ENCODE results near the gene MPZL1.

MPZL1 gene

DNA sequence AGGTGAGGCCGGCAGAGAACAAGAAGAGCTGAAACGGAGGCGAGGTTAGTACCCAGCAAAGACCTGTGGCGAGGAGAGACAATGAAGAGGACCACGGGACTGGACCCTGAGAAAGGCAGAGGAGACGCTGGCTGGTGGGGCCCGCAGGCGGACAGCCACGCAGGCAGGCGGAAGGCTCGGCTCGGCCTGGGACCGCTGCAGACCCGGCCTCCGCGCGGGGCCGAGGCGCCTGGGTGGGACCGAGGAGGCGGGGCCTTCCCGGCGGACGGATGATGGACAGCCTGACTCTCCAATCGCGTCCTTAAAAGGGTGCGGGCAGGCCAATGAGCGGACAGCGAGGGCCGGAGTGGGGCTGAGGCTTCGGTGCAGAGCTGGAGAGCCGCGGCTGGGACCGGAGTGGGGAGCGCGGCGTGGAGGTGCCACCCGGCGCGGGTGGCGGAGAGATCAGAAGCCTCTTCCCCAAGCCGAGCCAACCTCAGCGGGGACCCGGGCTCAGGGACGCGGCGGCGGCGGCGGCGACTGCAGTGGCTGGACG, at the start of gene MPZL1:
MPZL1 (plus strand) TSS at position 366 of the 535 bp plus-strand sequence. CDS start 170 bp downstream, outside the sequence.
- DNase-seq: peak; percentile 94

DNA sequence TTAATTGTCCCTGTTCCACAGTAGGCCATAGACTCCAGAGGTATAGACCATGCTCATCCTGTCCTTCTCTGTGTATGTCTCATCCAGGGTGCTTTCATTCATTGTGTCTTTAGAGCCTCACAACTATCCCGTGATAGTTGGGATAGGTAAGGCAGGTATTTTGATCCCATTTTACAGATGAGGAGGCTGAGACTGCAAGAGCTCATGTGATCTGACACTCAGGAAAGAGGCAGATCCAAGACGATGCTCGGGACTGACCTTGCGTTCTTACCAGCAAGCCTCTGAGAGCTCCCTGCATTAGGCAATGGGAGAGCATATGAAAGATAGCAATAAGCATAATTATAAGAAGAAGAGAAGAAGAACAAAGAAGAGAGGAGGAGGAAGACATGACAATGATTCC, 49.0 kb upstream of the MPZL1 start:
- H2AFZ ChIP-seq (ENCODE audit: low read depth, low read length): no peak overlapping the region
- no peak overlapping the region for H3K4me2 ChIP-seq (ENCODE audit: insufficient read depth, low read length)
- H3K27me3 ChIP-seq (ENCODE audit: insufficient read depth, low read length, poor library complexity): no peaks in the 10 kb centered on the region
- H3K4me1 ChIP-seq (ENCODE audit: insufficient read depth, low read length): no peaks in the 10 kb centered on the region
- ATAC-seq (ENCODE audit: insufficient read depth, low read depth) (no peak), DNase-seq (no peak)
- H4K20me1 ChIP-seq (ENCODE audit: insufficient read depth, low read length): peaks cover 75% of the 10 kb centered on the region
- no peaks in the 10 kb centered on the region for H3K9me3 ChIP-seq (ENCODE audit: insufficient read depth, low read length, severe bottlenecking)
- peaks cover 89% of the 10 kb centered on the region for H3K36me3 ChIP-seq (ENCODE audit: insufficient read depth, low read length)
- no peak overlapping the region for H3K9ac ChIP-seq (ENCODE audit: low read depth, low read length)
- no peak overlapping the region for H3K4me3 ChIP-seq (ENCODE audit: low read depth in 1 of 2, low read length in 2 of 2)
- H3K27ac ChIP-seq (ENCODE audit: low read length): no peak overlapping the region
- TF ChIP-seq, protein P1, sequence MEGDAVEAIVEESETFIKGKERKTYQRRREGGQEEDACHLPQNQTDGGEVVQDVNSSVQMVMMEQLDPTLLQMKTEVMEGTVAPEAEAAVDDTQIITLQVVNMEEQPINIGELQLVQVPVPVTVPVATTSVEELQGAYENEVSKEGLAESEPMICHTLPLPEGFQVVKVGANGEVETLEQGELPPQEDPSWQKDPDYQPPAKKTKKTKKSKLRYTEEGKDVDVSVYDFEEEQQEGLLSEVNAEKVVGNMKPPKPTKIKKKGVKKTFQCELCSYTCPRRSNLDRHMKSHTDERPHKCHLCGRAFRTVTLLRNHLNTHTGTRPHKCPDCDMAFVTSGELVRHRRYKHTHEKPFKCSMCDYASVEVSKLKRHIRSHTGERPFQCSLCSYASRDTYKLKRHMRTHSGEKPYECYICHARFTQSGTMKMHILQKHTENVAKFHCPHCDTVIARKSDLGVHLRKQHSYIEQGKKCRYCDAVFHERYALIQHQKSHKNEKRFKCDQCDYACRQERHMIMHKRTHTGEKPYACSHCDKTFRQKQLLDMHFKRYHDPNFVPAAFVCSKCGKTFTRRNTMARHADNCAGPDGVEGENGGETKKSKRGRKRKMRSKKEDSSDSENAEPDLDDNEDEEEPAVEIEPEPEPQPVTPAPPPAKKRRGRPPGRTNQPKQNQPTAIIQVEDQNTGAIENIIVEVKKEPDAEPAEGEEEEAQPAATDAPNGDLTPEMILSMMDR (IDR thresholded peaks at IDR 0.05; ENCODE audit: borderline replicate concordance, extremely low read depth, low read length, poor library complexity, severe bottlenecking): no peak
- TF ChIP-seq EZH2 (IDR thresholded peaks at IDR 0.05; ENCODE audit: borderline replicate concordance, low read depth, low read length, severe bottlenecking): no peak
- peaks cover 98% of the 10 kb centered on the region for H3K79me2 ChIP-seq (ENCODE audit: insufficient read depth, low read length)

More for the DNA sequence above, at the start of gene MPZL1:
- Histone ChIP-seq H3K9me3 (ENCODE audit: insufficient read depth, low read length, severe bottlenecking) (no peaks in the 10 kb centered on the region), H3K79me2 (ENCODE audit: insufficient read depth, low read length) (peaks cover 47% of the 10 kb centered on the region), H3K9ac (ENCODE audit: low read depth, low read length) (peak within 1 kb of the TSS; percentile 81), H3K4me3 (ENCODE audit: low read depth in 1 of 2, low read length in 2 of 2) (peak within 1 kb of the TSS; percentile 71 to 77), H3K27me3 (ENCODE audit: insufficient read depth, low read length, poor library complexity) (no peaks in the 10 kb centered on the region), H3K36me3 (ENCODE audit: insufficient read depth, low read length) (peaks cover 9% of the 10 kb centered on the region; the same call in 1 of the 2 replicates), H4K20me1 (ENCODE audit: insufficient read depth, low read length) (peaks cover 14% of the 10 kb centered on the region), H3K27ac (ENCODE audit: low read length) (peak within 1 kb of the TSS; percentile 68), H2AFZ (ENCODE audit: low read depth, low read length) (peak within 1 kb of the TSS; percentile 95), H3K4me2 (ENCODE audit: insufficient read depth, low read length) (peak within 1 kb of the TSS; percentile 91), H3K4me1 (ENCODE audit: insufficient read depth, low read length) (peaks cover 52% of the 10 kb centered on the region)
- ATAC-seq (ENCODE audit: insufficient read depth, low read depth): peak; percentile 96
- no peak for TF ChIP-seq EZH2 (IDR thresholded peaks at IDR 0.05; ENCODE audit: borderline replicate concordance, low read depth, low read length, severe bottlenecking)
- TF ChIP-seq, protein P1 (IDR thresholded peaks at IDR 0.05; ENCODE audit: borderline replicate concordance, extremely low read depth, low read length, poor library complexity, severe bottlenecking): no peak

DNA sequence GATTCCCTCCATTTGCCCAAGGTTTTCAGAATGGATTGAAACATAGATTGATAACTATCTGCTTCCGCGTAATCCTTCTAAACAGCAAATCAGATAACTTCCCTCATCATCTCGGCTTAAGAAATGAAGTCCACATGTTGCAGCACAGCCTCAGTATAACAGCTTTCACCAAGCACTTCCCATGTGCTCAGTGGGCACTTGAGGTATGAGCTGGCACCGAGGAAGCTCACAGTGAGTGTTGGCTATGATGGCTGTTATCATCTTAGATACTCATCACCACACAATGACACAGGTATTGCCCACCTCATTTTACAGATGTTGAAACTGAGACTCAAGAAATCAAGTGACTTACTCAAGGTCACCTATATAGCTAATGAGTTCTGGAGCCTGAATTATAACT, 48.5 kb upstream of the MPZL1 start:
- Histone ChIP-seq H2AFZ (ENCODE audit: low read depth, low read length) (no peak overlapping the region), H3K4me2 (ENCODE audit: insufficient read depth, low read length) (no peak overlapping the region), H3K4me3 (ENCODE audit: low read depth in 1 of 2, low read length in 2 of 2) (no peak overlapping the region), H3K4me1 (ENCODE audit: insufficient read depth, low read length) (no peaks in the 10 kb centered on the region), H4K20me1 (ENCODE audit: insufficient read depth, low read length) (peaks cover 77% of the 10 kb centered on the region), H3K36me3 (ENCODE audit: insufficient read depth, low read length) (peaks cover 92% of the 10 kb centered on the region), H3K27ac (ENCODE audit: low read length) (no peak overlapping the region), H3K9ac (ENCODE audit: low read depth, low read length) (no peak overlapping the region), H3K79me2 (ENCODE audit: insufficient read depth, low read length) (peaks cover 98% of the 10 kb centered on the region), H3K9me3 (ENCODE audit: insufficient read depth, low read length, severe bottlenecking) (no peaks in the 10 kb centered on the region), H3K27me3 (ENCODE audit: insufficient read depth, low read length, poor library complexity) (no peaks in the 10 kb centered on the region)
- no peak for ATAC-seq (ENCODE audit: insufficient read depth, low read depth)
- no peak for DNase-seq
- TF ChIP-seq, protein P1 (IDR thresholded peaks at IDR 0.05; ENCODE audit: borderline replicate concordance, extremely low read depth, low read length, poor library complexity, severe bottlenecking): no peak
- no peak for TF ChIP-seq EZH2 (IDR thresholded peaks at IDR 0.05; ENCODE audit: borderline replicate concordance, low read depth, low read length, severe bottlenecking)

Data from DND-41 (cell line).